RWPE2 (cell line): ENCODE data around the gene ACOX2.

Source experiments
- ATAC-seq: fragments of 200-7000 bp; cut with Tn5 transposase; 3 replicates; pipeline ENCODE4 v1.9.1; 2021; ENCODE audit warnings: low read depth
- DNase-seq: peaks from one replicate; pipeline ENCODE4 v3.0.0-alpha.2; 2020; ENCODE audit warnings: low spot score
- H3K27ac ChIP-seq: fragments of 450-650 bp; 2 replicates; pipeline ENCODE4 v1.5.1; 2017; ENCODE audit warnings: mild to moderate bottlenecking; ENCODE audit not compliant: poor library complexity, severe bottlenecking
- H3K27me3 ChIP-seq: fragments of 250-450 bp; sonication (Bioruptor Pico); 2 replicates; pipeline ENCODE4 v1.5.1; 2021; ENCODE audit warnings: mild to moderate bottlenecking, moderate library complexity; ENCODE audit not compliant: insufficient read depth, poor library complexity, severe bottlenecking
- H3K36me3 ChIP-seq: fragments of 250-450 bp; sonication (Bioruptor Pico); 2 replicates; pipeline ENCODE4 v1.5.1; 2020; ENCODE audit warnings: low read depth, mild to moderate bottlenecking, moderate library complexity
- H3K4me1 ChIP-seq: fragments of 250-450 bp; sonication (Bioruptor Pico); 2 replicates; pipeline ENCODE4 v1.5.1; 2021; ENCODE audit warnings: mild to moderate bottlenecking, moderate library complexity; ENCODE audit not compliant: insufficient read depth, poor library complexity, severe bottlenecking
- H3K4me3 ChIP-seq: fragments of 250-450 bp; sonication (Bioruptor Pico); 2 replicates; pipeline ENCODE4 v1.5.1; 2021; ENCODE audit warnings: mild to moderate bottlenecking, moderate library complexity; ENCODE audit not compliant: severe bottlenecking
- H3K9me3 ChIP-seq: fragments of 250-450 bp; sonication (Bioruptor Pico); 2 replicates; pipeline ENCODE4 v1.5.1; 2021; ENCODE audit warnings: mild to moderate bottlenecking, moderate library complexity; ENCODE audit not compliant: severe bottlenecking
- CTCF ChIP-seq: fragments of 450-650 bp; IDR thresholded peaks from one replicate; pipeline ENCODE4 v1.5.1; 2017; ENCODE audit warnings: mild to moderate bottlenecking, moderate library complexity; ENCODE audit not compliant: poor library complexity, severe bottlenecking

Gene ACOX2

GRCh38 chr3:58581328-58582091 is 44.5 kb upstream of the ACOX2 start:
- no peak overlapping the region for H3K4me3 ChIP-seq
- no peak for DNase-seq

GRCh38 chr3:58580826-58581327 is 43.9 kb upstream of the ACOX2 start:
- no peak for TF ChIP-seq CTCF
- ATAC-seq: no peak
- Histone ChIP-seq H3K36me3 (no peaks in the 10 kb centered on the region), H3K4me3 (no peak overlapping the region), H3K27ac (no peak overlapping the region), H3K27me3 (peaks cover 5% of the 10 kb centered on the region), H3K4me1 (no peaks in the 10 kb centered on the region), H3K9me3 (no peaks in the 10 kb centered on the region)
- DNase-seq: no peak

More at GRCh38 chr3:58581328-58582091, 44.5 kb upstream of the ACOX2 start:
- H3K27me3 ChIP-seq: peaks cover 12% of the 10 kb centered on the region
- H3K4me1 ChIP-seq: no peaks in the 10 kb centered on the region
- H3K27ac ChIP-seq: no peak overlapping the region
- no peak for ATAC-seq
- H3K9me3 ChIP-seq: no peaks in the 10 kb centered on the region
- TF ChIP-seq CTCF: no peak
- no peaks in the 10 kb centered on the region for H3K36me3 ChIP-seq

GRCh38 chr3:58578873-58579272 is 41.9 kb upstream of the ACOX2 start:
- Histone ChIP-seq H3K9me3 (no peaks in the 10 kb centered on the region), H3K4me1 (no peaks in the 10 kb centered on the region), H3K4me3 (no peak overlapping the region), H3K27me3 (no peaks in the 10 kb centered on the region), H3K36me3 (no peaks in the 10 kb centered on the region), H3K27ac (no peak overlapping the region)
- TF ChIP-seq CTCF: no peak
- ATAC-seq (no peak), DNase-seq (no peak)

- no peak for DNase-seq
- no peak within 1 kb of the TSS for H3K27ac ChIP-seq
- no peaks in the 10 kb centered on the region for H3K4me1 ChIP-seq
These were observed 40.4 kb upstream of the ACOX2 start, which contains the start of gene FAM107A for GRCh38 chr3:58577269-58577821. Gene FAM107A, minus strand, starts transcription at chr3:58577391. Its CDS starts 7,531 bp downstream, at chr3:58569860.

More at GRCh38 chr3:58577269-58577821, 40.4 kb upstream of the ACOX2 start, which contains the start of gene FAM107A:
- no peak; the same call in 2 of the 3 replicates for ATAC-seq
- Histone ChIP-seq H3K9me3 (no peaks in the 10 kb centered on the region), H3K27me3 (no peaks in the 10 kb centered on the region), H3K4me3 (no peak within 1 kb of the TSS), H3K36me3 (no peaks in the 10 kb centered on the region)
- no peak for TF ChIP-seq CTCF
